Endometrium (tissue), 2 donors: ENCODE data around the gene HOXB4.

Source experiments
- FAIRE-seq: peaks from 2 replicates; lab custom pipeline; 2012; peaks lifted over from hg19 to GRCh38; lab: Jason Lieb, UNC
- donor health status: control.
- donor health status: control.

The HOXB4 gene

GRCh38 chr17:48577946-48578615 is at the start of gene HOXB4:
Gene HOXB4 (minus strand): TSS chr17:48578350. CDS start chr17:48578319, 31 bp downstream.
- no peak for FAIRE-seq

- FAIRE-seq, result no peak
These were observed 49.0 kb upstream of the HOXB4 start for GRCh38 chr17:48627118-48627597.

- FAIRE-seq, result no peak
These were observed 48.3 kb upstream of the HOXB4 start, which contains the start of gene HOXB9 for GRCh38 chr17:48626245-48627117. Gene HOXB9 (minus strand): TSS chr17:48626358. CDS start chr17:48626269, 89 bp downstream.

- FAIRE-seq, result no peak
These were observed 47.5 kb upstream of the HOXB4 start for GRCh38 chr17:48625495-48626244.

GRCh38 chr17:48624544-48625494 is 46.7 kb upstream of the HOXB4 start:
- no peak for FAIRE-seq

GRCh38 chr17:48624118-48624517 is 46.0 kb upstream of the HOXB4 start:
- FAIRE-seq, result no peak

- no peak for FAIRE-seq
These were observed 45.4 kb upstream of the HOXB4 start for GRCh38 chr17:48623583-48623982.

GRCh38 chr17:48622857-48623256 is 44.7 kb upstream of the HOXB4 start:
- no peak for FAIRE-seq

- FAIRE-seq, result no peak
These were observed 43.6 kb upstream of the HOXB4 start for GRCh38 chr17:48621410-48622392.

- no peak for FAIRE-seq
These were observed 42.5 kb upstream of the HOXB4 start for GRCh38 chr17:48620461-48621139.

GRCh38 chr17:48619826-48620449 is 41.8 kb upstream of the HOXB4 start:
- FAIRE-seq, result no peak

- peak; percentile 92 for FAIRE-seq
These were observed 40.2 kb upstream of the HOXB4 start for GRCh38 chr17:48618256-48618896.

- FAIRE-seq, result no peak
These were observed 39.5 kb upstream of the HOXB4 start for GRCh38 chr17:48617471-48618255.

- FAIRE-seq, result no peak
These were observed 38.7 kb upstream of the HOXB4 start for GRCh38 chr17:48616717-48617470.

GRCh38 chr17:48615963-48616716 is 38.0 kb upstream of the HOXB4 start:
- FAIRE-seq, result no peak
